A549 (cell line): ENCODE results near the gene PRUNE2. TPM values are rescaled to one million over a fixed set of nuclear protein-coding genes. Genes with fewer than 3 reads are reported as not detected.

Experiments
- ATAC-seq, 2 experiments: fragments of 200-7000 bp in 1 of 2; fragments of >200 bp in 1 of 2; cut with Nextera tagmentation in 1 of 2; cut with Tn5 transposase in 1 of 2; 3 replicates each; pipeline versions ENCODE4 v1.8.0 to v1.9.1; 2018 to 2020; ENCODE audit warnings: mild to moderate bottlenecking in 1 of 2, moderate library complexity in 1 of 2
- CTCF ChIA-PET: fragments of 300-600 bp; sonication (Branson Sonifier 250); formaldehyde crosslinking; extraction: SDS; loops from one replicate; lab custom pipeline; 2021; ENCODE audit warnings: antibody characterized with exemption, inconsistent platforms; lab: Yijun Ruan, JAX
- POLR2A ChIA-PET: fragments of 350-600 bp; formaldehyde crosslinking; extraction: SDS; loops from one replicate; lab custom pipeline; 2021; ENCODE audit warnings: antibody characterized with exemption, inconsistent platforms; lab: Yijun Ruan, JAX
- DNase-seq, 2 experiments: peaks; one replicate each; pipeline versions ENCODE4 v3.0.0 to v3.0.0-alpha.2; 2011 to 2016; ENCODE audit warnings: low read depth in 1 of 2, low spot score in 1 of 2
- FAIRE-seq: peaks from 2 replicates; lab custom pipeline; 2011; peaks lifted over from hg19 to GRCh38; lab: Jason Lieb, UNC
- H3K27ac ChIP-seq, 2 experiments: fragments of >200 bp; sonication (Bioruptor Twin); formaldehyde crosslinking; 3 replicates each; pipeline ENCODE4 v1.5.1; 2016 to 2017
- H3K4me1 ChIP-seq: fragments of >200 bp; sonication (Bioruptor Twin); formaldehyde crosslinking; 3 replicates; pipeline ENCODE4 v1.6.1; 2016
- H3K4me2 ChIP-seq: fragments of >200 bp; sonication (Bioruptor Twin); formaldehyde crosslinking; 3 replicates; pipeline ENCODE4 v1.6.1; 2016
- H3K4me3 ChIP-seq: fragments of >200 bp; sonication (Bioruptor Twin); formaldehyde crosslinking; 3 replicates; pipeline ENCODE4 v1.5.1; 2016
- H3K9me3 ChIP-seq: fragments of >200 bp; sonication (Bioruptor Twin); formaldehyde crosslinking; 3 replicates; pipeline ENCODE4 v1.6.1; 2016
- BCL3 ChIP-seq: fragments of >200 bp; sonication (Bioruptor Twin); formaldehyde crosslinking; IDR thresholded peaks from 3 replicates; pipeline ENCODE4 v1.6.1; 2016
- CBX2 ChIP-seq: fragments of 200-600 bp; sonication (generic); IDR thresholded peaks from 2 replicates; pipeline ENCODE4 v1.6.1; 2016; ENCODE audit warnings: low read depth, mild to moderate bottlenecking, borderline replicate concordance
- CHD2 ChIP-seq: fragments of 150-350 bp; IDR thresholded peaks from 2 replicates; pipeline ENCODE4 v1.6.1; 2014; ENCODE audit warnings: low read length; ENCODE audit not compliant: partially characterized antibody
- CHD4 ChIP-seq: fragments of 200-600 bp; sonication (generic); IDR thresholded peaks from 2 replicates; pipeline ENCODE4 v1.6.1; 2016; ENCODE audit warnings: antibody characterized with exemption, mild to moderate bottlenecking, borderline replicate concordance
- ELK1 ChIP-seq: fragments of 150-350 bp; IDR thresholded peaks from 2 replicates; pipeline ENCODE4 v1.6.1; 2014; ENCODE audit warnings: low read depth, mild to moderate bottlenecking, low read length
- EP300 ChIP-seq, 2 experiments: fragments of >200 bp; sonication (Bioruptor Twin); formaldehyde crosslinking; IDR thresholded peaks; 2 replicates in 1 of 2; 3 replicates in 1 of 2; pipeline ENCODE4 v1.6.1; 2016 to 2017
- FOXS1 ChIP-seq: fragments of 250-450 bp; sonication (Bioruptor Pico); IDR thresholded peaks from 2 replicates; pipeline ENCODE4 v1.5.0; 2020; ENCODE audit warnings: mild to moderate bottlenecking, moderate library complexity
- GATA3 ChIP-seq: IDR thresholded peaks from 2 replicates; pipeline ENCODE4 v1.6.1; 2012; ENCODE audit warnings: borderline replicate concordance
- HEYL ChIP-seq: fragments of 250-450 bp; sonication (Bioruptor Pico); IDR thresholded peaks from 2 replicates; pipeline ENCODE4 v1.8.0; 2021; ENCODE audit warnings: mild to moderate bottlenecking, moderate library complexity
- HOXB5 ChIP-seq: fragments of 250-450 bp; sonication (Bioruptor Pico); IDR thresholded peaks from 2 replicates; pipeline ENCODE4 v1.5.0; 2020; ENCODE audit warnings: mild to moderate bottlenecking, moderate library complexity
- JUNB ChIP-seq: fragments of >200 bp; sonication (Bioruptor Twin); formaldehyde crosslinking; IDR thresholded peaks from 2 replicates; pipeline ENCODE4 v1.6.1; 2016
- MAX ChIP-seq: IDR thresholded peaks from 2 replicates; pipeline ENCODE4 v1.6.1; 2012
- POLR2A ChIP-seq: IDR thresholded peaks from 2 replicates; pipeline ENCODE4 v1.6.1; 2012; ENCODE audit warnings: mild to moderate bottlenecking, low read length
- RAD21 ChIP-seq, 2 experiments: fragments of >200 bp in 1 of 2; sonication (Bioruptor Twin) in 1 of 2; formaldehyde crosslinking in 1 of 2; IDR thresholded peaks in 1 of 2; conservative IDR thresholded peaks in 1 of 2; 2 replicates in 1 of 2; 3 replicates in 1 of 2; pipeline ENCODE4 v1.6.1; 2012 to 2018; ENCODE audit warnings: inconsistent platforms in 1 of 2
- RCOR1 ChIP-seq: fragments of 150-350 bp; IDR thresholded peaks from 2 replicates; pipeline ENCODE4 v1.6.1; 2014; ENCODE audit warnings: antibody characterized with exemption, low read length, low read depth
- ZSCAN20 ChIP-seq: fragments of 250-450 bp; sonication (Bioruptor Pico); IDR thresholded peaks from 2 replicates; pipeline ENCODE4 v1.8.0; 2022; ENCODE audit warnings: mild to moderate bottlenecking, moderate library complexity
- WGBS: methylation state at CpG from one replicate; pipeline ENCODE4 v1.1.6; 2017; ENCODE audit errors: missing lambda C conversion rate; 5-methylcytosine and 5-hydroxymethylcytosine counted together
- polyA plus RNA-seq, 4 experiments: library from polyadenylated mRNA; depleted of rRNA in 3 of 4; stranded (reverse); fragments of >200 nt; fragmentation: RNase III in 1 of 4; extraction: RNeasy Plus Mini Kit Qiagen cat#74134 plus additional on column Dnase treatment in 1 of 4; gene quantifications; 2 replicates in 3 of 4; 3 replicates in 1 of 4; pipeline ENCODE4 v1.2.3, GENCODE V29; 2011 to 2017
- TF ChIP-seq, protein P1 (sequence below): fragments of 250-450 bp; sonication (Bioruptor Pico); IDR thresholded peaks from 2 replicates; pipeline ENCODE4 v1.5.0; 2021; ENCODE audit warnings: mild to moderate bottlenecking, moderate library complexity, borderline replicate concordance
- TF ChIP-seq, protein P2 (sequence below): fragments of 200-600 bp; sonication (generic); IDR thresholded peaks from 2 replicates; pipeline ENCODE4 v1.6.1; 2016; ENCODE audit warnings: antibody characterized with exemption, mild to moderate bottlenecking, moderate library complexity
- TF ChIP-seq, protein P3 (sequence below): fragments of >200 bp; sonication (Bioruptor Twin); formaldehyde crosslinking; IDR thresholded peaks from 3 replicates; pipeline ENCODE4 v1.5.1; 2016

Gene PRUNE2
- polyA plus RNA-seq, 2 of the 4 experiments (the other 2 are of a cell fraction) = 0.04 TPM; not detected in 1

DNA sequence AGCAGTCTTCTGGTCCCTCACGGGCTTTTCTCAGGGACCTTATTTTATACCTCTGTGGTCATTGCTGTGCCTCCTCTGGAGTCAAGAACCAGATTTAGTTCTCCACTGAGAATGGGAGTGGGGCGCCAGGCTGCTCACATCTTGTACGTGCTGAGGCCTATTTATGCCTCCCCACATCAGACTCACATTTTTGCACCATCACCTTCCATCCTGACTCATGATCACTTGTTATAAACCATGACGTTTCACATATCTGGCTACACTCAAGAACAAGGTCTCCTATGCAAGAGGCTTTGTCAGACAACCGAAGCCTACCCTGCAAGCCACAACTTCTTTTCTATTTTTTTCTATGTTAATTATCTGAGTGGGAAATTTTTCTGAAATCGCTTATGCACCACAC lies 10.7 kb downstream of the PRUNE2 start:
- FAIRE-seq = no peak
- H3K27ac ChIP-seq = no peak overlapping the region
- WGBS = 50% methylated on average over 6 of the region's 6 CpGs
- H3K4me1 ChIP-seq = no peaks in the 10 kb centered on the region
- ChIA-PET CTCF (interaction anchor here (0.6 kb wide), 1 partner anchor 27 kb away, joined by 3 read pairs; no protein-coding TSS in a partner anchor), POLR2A (no interaction called here)
- H3K4me2 ChIP-seq = no peak overlapping the region
- no peak overlapping the region for H3K4me3 ChIP-seq
- TF ChIP-seq GATA3 (no peak), CBX2 (no peak), FOXS1 (CRISPR knock-in tag) (no peak), HEYL (CRISPR knock-in tag) (no peak), ZSCAN20 (CRISPR knock-in tag) (no peak), RCOR1 (no peak), CHD2 (no peak), ELK1 (no peak), JUNB (no peak), RAD21 (conservative IDR thresholded peaks at IDR 0.05 in 1 of 2, IDR thresholded peaks at IDR 0.05 in 1 of 2) (no peak), MAX (no peak), BCL3 (no peak)
- TF ChIP-seq, protein P1, sequence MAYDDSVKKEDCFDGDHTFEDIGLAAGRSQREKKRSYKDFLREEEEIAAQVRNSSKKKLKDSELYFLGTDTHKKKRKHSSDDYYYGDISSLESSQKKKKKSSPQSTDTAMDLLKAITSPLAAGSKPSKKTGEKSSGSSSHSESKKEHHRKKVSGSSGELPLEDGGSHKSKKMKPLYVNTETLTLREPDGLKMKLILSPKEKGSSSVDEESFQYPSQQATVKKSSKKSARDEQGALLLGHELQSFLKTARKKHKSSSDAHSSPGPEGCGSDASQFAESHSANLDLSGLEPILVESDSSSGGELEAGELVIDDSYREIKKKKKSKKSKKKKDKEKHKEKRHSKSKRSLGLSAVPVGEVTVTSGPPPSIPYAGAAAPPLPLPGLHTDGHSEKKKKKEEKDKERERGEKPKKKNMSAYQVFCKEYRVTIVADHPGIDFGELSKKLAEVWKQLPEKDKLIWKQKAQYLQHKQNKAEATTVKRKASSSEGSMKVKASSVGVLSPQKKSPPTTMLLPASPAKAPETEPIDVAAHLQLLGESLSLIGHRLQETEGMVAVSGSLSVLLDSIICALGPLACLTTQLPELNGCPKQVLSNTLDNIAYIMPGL = no peak
- TF ChIP-seq, protein P2, sequence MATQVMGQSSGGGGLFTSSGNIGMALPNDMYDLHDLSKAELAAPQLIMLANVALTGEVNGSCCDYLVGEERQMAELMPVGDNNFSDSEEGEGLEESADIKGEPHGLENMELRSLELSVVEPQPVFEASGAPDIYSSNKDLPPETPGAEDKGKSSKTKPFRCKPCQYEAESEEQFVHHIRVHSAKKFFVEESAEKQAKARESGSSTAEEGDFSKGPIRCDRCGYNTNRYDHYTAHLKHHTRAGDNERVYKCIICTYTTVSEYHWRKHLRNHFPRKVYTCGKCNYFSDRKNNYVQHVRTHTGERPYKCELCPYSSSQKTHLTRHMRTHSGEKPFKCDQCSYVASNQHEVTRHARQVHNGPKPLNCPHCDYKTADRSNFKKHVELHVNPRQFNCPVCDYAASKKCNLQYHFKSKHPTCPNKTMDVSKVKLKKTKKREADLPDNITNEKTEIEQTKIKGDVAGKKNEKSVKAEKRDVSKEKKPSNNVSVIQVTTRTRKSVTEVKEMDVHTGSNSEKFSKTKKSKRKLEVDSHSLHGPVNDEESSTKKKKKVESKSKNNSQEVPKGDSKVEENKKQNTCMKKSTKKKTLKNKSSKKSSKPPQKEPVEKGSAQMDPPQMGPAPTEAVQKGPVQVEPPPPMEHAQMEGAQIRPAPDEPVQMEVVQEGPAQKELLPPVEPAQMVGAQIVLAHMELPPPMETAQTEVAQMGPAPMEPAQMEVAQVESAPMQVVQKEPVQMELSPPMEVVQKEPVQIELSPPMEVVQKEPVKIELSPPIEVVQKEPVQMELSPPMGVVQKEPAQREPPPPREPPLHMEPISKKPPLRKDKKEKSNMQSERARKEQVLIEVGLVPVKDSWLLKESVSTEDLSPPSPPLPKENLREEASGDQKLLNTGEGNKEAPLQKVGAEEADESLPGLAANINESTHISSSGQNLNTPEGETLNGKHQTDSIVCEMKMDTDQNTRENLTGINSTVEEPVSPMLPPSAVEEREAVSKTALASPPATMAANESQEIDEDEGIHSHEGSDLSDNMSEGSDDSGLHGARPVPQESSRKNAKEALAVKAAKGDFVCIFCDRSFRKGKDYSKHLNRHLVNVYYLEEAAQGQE = no peak
- TF ChIP-seq, protein P3, sequence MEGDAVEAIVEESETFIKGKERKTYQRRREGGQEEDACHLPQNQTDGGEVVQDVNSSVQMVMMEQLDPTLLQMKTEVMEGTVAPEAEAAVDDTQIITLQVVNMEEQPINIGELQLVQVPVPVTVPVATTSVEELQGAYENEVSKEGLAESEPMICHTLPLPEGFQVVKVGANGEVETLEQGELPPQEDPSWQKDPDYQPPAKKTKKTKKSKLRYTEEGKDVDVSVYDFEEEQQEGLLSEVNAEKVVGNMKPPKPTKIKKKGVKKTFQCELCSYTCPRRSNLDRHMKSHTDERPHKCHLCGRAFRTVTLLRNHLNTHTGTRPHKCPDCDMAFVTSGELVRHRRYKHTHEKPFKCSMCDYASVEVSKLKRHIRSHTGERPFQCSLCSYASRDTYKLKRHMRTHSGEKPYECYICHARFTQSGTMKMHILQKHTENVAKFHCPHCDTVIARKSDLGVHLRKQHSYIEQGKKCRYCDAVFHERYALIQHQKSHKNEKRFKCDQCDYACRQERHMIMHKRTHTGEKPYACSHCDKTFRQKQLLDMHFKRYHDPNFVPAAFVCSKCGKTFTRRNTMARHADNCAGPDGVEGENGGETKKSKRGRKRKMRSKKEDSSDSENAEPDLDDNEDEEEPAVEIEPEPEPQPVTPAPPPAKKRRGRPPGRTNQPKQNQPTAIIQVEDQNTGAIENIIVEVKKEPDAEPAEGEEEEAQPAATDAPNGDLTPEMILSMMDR = no peak
- no peak for ATAC-seq
- H3K9me3 ChIP-seq = no peaks in the 10 kb centered on the region
- no peak for DNase-seq

- H3K9me3 ChIP-seq = no peaks in the 10 kb centered on the region
- CTCF ChIA-PET = interaction anchor here (0.8 kb wide), 1 partner anchor 12 kb away, joined by 3 read pairs; no protein-coding TSS in a partner anchor
- FAIRE-seq = no peak
- TF ChIP-seq CHD2 = no peak
- no peak for TF ChIP-seq EP300 (IDR thresholded peaks at IDR 0.05)
- TF ChIP-seq CBX2 = no peak
- no peak for TF ChIP-seq CHD4
- no peak for TF ChIP-seq ELK1
- TF ChIP-seq, protein P2 = no peak
- no peak for TF ChIP-seq MAX
- no peak for TF ChIP-seq POLR2A
- no peak for TF ChIP-seq HOXB5
Measured at GRCh38 chr9:76894198-76894597, 11.7 kb downstream of the PRUNE2 start.

More at GRCh38 chr9:76894198-76894597, 11.7 kb downstream of the PRUNE2 start:
- ATAC-seq = peak in 1 of 2 experiments; percentile 44; a peak in 1 of 6 replicates
- H3K4me1 ChIP-seq = no peaks in the 10 kb centered on the region
- WGBS = 29% methylated on average over 5 of the region's 5 CpGs
- no peak overlapping the region for H3K27ac ChIP-seq
- H3K4me3 ChIP-seq = no peak overlapping the region
- POLR2A ChIA-PET = no interaction called here
- DNase-seq = no peak
- no peak overlapping the region for H3K4me2 ChIP-seq
